OCI-LY3 (cell line): ENCODE measurements around the gene PTCD2.

Experiments used
- H2AFZ ChIP-seq: fragments of 200-600, 300-600 bp; shearing (Covaris generic); 2 replicates; pipeline ENCODE4 v1.6.0; 2014; ENCODE audit warnings: antibody characterized with exemption, low read depth, low read length
- H3K27ac ChIP-seq: fragments of 200-600, 300-600 bp; sonication (generic); 2 replicates; pipeline ENCODE4 v1.5.1; 2014; ENCODE audit warnings: mild to moderate bottlenecking, low read length, moderate library complexity, mixed read lengths
- H3K27me3 ChIP-seq: fragments of 200-600, 300-600 bp; sonication (generic); 2 replicates; pipeline ENCODE4 v1.6.1; 2014; ENCODE audit warnings: low read depth, low read length, mixed read lengths
- H3K36me3 ChIP-seq: fragments of 200-600, 300-600 bp; sonication (generic); replicated peaks from 2 replicates; pipeline ENCODE3; 2014; ENCODE audit warnings: low read depth, low read length, mixed read lengths
- H3K4me1 ChIP-seq: fragments of 300-600, 200-600 bp; sonication (generic); 2 replicates; pipeline ENCODE4 v1.6.1; 2014; ENCODE audit warnings: low read length, mixed read lengths
- H3K4me2 ChIP-seq: fragments of 200-600, 300-600 bp; sonication (generic); 2 replicates; pipeline ENCODE4 v1.6.1; 2014; ENCODE audit warnings: low read length, mixed read lengths
- H3K4me3 ChIP-seq: fragments of 300-600, 200-600 bp; sonication (generic); 2 replicates; pipeline ENCODE4 v1.5.1; 2014; ENCODE audit warnings: antibody characterized with exemption, mild to moderate bottlenecking, low read length, moderate library complexity
- H3K79me2 ChIP-seq: fragments of 300-600, 200-600 bp; shearing (Covaris generic); 2 replicates; pipeline ENCODE4 v1.6.1; 2014; ENCODE audit warnings: mild to moderate bottlenecking, low read length, mixed read lengths
- H3K9ac ChIP-seq: fragments of 300-600, 200-600 bp; shearing (Covaris generic); 2 replicates; pipeline ENCODE4 v1.6.0; 2014; ENCODE audit warnings: mild to moderate bottlenecking, low read length, moderate library complexity
- H3K9me3 ChIP-seq: fragments of 200-600, 300-600 bp; shearing (Covaris generic); 2 replicates; pipeline ENCODE4 v1.6.1; 2014; ENCODE audit warnings: low read length, mixed read lengths; ENCODE audit not compliant: insufficient read depth
- H4K20me1 ChIP-seq: fragments of 200-600, 300-600 bp; sonication (generic); 2 replicates; pipeline ENCODE4 v1.6.1; 2016; ENCODE audit warnings: low read length, mixed read lengths; ENCODE audit not compliant: insufficient read depth
- CTCF ChIP-seq: fragments of 200-600, 300-600 bp; sonication (generic); IDR thresholded peaks from 2 replicates; pipeline ENCODE4 v1.5.1; 2014; ENCODE audit warnings: antibody characterized with exemption, low read length, low read depth
- EZH2phosphoT487 ChIP-seq: fragments of 200-600 bp; shearing (Covaris generic); IDR thresholded peaks from 2 replicates; pipeline ENCODE4 v1.6.1; 2018; ENCODE audit warnings: antibody characterized with exemption, mixed run types, low read depth

PTCD2 gene

GRCh38 chr5:72286798-72287197, 33.4 kb upstream of the PTCD2 start:
- Histone ChIP-seq H2AFZ (no peak overlapping the region), H3K27ac (no peak overlapping the region), H3K4me3 (no peak overlapping the region), H3K4me1 (peaks cover 10% of the 10 kb centered on the region), H3K36me3 (peaks cover 17% of the 10 kb centered on the region), H4K20me1 (no peaks in the 10 kb centered on the region), H3K9me3 (no peaks in the 10 kb centered on the region), H3K4me2 (no peak overlapping the region), H3K27me3 (no peaks in the 10 kb centered on the region), H3K79me2 (no peaks in the 10 kb centered on the region), H3K9ac (no peak overlapping the region)
- TF ChIP-seq EZH2phosphoT487 (no peak), CTCF (no peak)

- H3K4me1 ChIP-seq, result peaks cover 10% of the 10 kb centered on the region
- H3K79me2 ChIP-seq, result no peaks in the 10 kb centered on the region
- no peak overlapping the region for H3K9ac ChIP-seq
- no peaks in the 10 kb centered on the region for H3K9me3 ChIP-seq
- peaks cover 15% of the 10 kb centered on the region for H3K36me3 ChIP-seq
- H3K4me2 ChIP-seq, result no peak overlapping the region
- H3K27me3 ChIP-seq, result no peaks in the 10 kb centered on the region
- H4K20me1 ChIP-seq, result no peaks in the 10 kb centered on the region
- H3K27ac ChIP-seq, result no peak overlapping the region
- no peak for TF ChIP-seq CTCF
- no peak for TF ChIP-seq EZH2phosphoT487
- H3K4me3 ChIP-seq, result no peak overlapping the region
- H2AFZ ChIP-seq, result no peak overlapping the region
These were observed 31.2 kb upstream of the PTCD2 start for GRCh38 chr5:72288924-72289323.

GRCh38 chr5:72290356-72291133, 29.6 kb upstream of the PTCD2 start:
- Histone ChIP-seq H3K4me1 (peaks cover 7% of the 10 kb centered on the region), H3K79me2 (no peaks in the 10 kb centered on the region), H3K9ac (no peak overlapping the region), H3K36me3 (peaks cover 19% of the 10 kb centered on the region), H4K20me1 (no peaks in the 10 kb centered on the region), H3K4me2 (no peak overlapping the region), H3K27me3 (no peaks in the 10 kb centered on the region), H3K4me3 (no peak overlapping the region), H2AFZ (no peak overlapping the region), H3K9me3 (no peaks in the 10 kb centered on the region), H3K27ac (no peak overlapping the region)
- TF ChIP-seq CTCF (no peak), EZH2phosphoT487 (no peak)

- Histone ChIP-seq H3K36me3 (peaks cover 19% of the 10 kb centered on the region), H3K9me3 (no peaks in the 10 kb centered on the region), H3K27ac (no peak overlapping the region), H3K9ac (no peak overlapping the region), H3K4me2 (no peak overlapping the region), H2AFZ (no peak overlapping the region), H3K4me1 (peaks cover 5% of the 10 kb centered on the region; the same call in 1 of the 2 replicates), H3K79me2 (no peaks in the 10 kb centered on the region), H3K27me3 (no peaks in the 10 kb centered on the region), H3K4me3 (no peak overlapping the region), H4K20me1 (no peaks in the 10 kb centered on the region)
- TF ChIP-seq CTCF, result no peak
- no peak for TF ChIP-seq EZH2phosphoT487
These were observed 28.6 kb upstream of the PTCD2 start for GRCh38 chr5:72291601-72292000.
